Effector memory CD8-positive, alpha-beta T cell (primary cell): ENCODE results near the gene MACIR.

Source experiments
- ATAC-seq: fragments of 150-1000 bp; cut with Tn5 transposase; replicated peaks from 2 replicates; pipeline ENCODE4 v1.10.0; 2021; ENCODE audit warnings: mild to moderate bottlenecking, moderate library complexity
- DNase-seq, 3 experiments: peaks; one replicate each; pipeline ENCODE4 v3.0.0; 2021
- H3K27ac Mint-ChIP-seq, 2 donors: one replicate each; pipeline ENCODE4 v1.8.0; 2022; ENCODE audit warnings: mild to moderate bottlenecking in 2 of 2, mixed read lengths in 2 of 2, moderate library complexity in 2 of 2
- H3K27me3 Mint-ChIP-seq, 2 donors: one replicate each; pipeline ENCODE4 v1.8.0; 2022; ENCODE audit warnings: mixed read lengths in 2 of 2
- H3K36me3 Mint-ChIP-seq: one replicate; pipeline ENCODE4 v1.8.0; 2022; ENCODE audit warnings: mild to moderate bottlenecking, moderate library complexity, mixed read lengths; ENCODE audit not compliant: insufficient read depth
- H3K4me1 Mint-ChIP-seq, 2 donors: one replicate each; pipeline ENCODE4 v1.8.0; 2022; ENCODE audit warnings: low read depth in 2 of 2, mixed read lengths in 2 of 2
- H3K4me3 Mint-ChIP-seq, 2 donors: one replicate each; pipeline ENCODE4 v1.8.0; 2022; ENCODE audit warnings: mild to moderate bottlenecking in 2 of 2, mixed read lengths in 2 of 2, moderate library complexity in 2 of 2
- H3K9me3 Mint-ChIP-seq, 2 donors: one replicate each; pipeline ENCODE4 v1.8.0; 2022; ENCODE audit warnings: mixed read lengths in 2 of 2

Gene MACIR

GRCh38 chr5:103313056-103313455 lies 54.5 kb downstream of the MACIR start:
- H3K4me3 Mint-ChIP-seq, result no peak overlapping the region
- DNase-seq (no peak), ATAC-seq (no peak)
- peaks cover 23 to 24% of the 10 kb centered on the region in 2 donors for H3K27me3 Mint-ChIP-seq
- no peaks in the 10 kb centered on the region for H3K4me1 Mint-ChIP-seq
- no peaks in the 10 kb centered on the region for H3K36me3 Mint-ChIP-seq
- no peak overlapping the region for H3K27ac Mint-ChIP-seq
- H3K9me3 Mint-ChIP-seq, result no peaks in the 10 kb centered on the region

DNA sequence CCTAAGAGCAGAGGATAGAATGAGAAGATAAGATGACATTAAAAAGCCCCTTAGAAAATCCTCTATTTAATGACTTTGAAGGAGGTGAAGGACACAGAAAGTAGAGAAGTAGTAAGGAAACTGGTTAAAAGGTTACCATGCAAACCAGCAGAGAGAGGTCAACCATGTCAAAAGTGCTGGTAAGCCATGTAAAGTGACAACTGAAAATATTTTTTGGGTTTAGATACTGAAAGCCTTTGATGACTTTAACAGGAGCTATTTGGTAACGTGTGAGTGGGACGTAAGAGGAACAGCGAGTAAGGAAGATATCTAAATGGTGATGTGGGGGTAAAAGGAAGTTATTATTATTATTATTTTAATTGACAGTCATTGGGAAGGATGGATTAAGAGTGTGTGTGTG lies 56.9 kb downstream of the MACIR start:
- Mint-ChIP-seq H3K9me3 (no peaks in the 10 kb centered on the region), H3K4me1 (no peaks in the 10 kb centered on the region), H3K27ac (no peak overlapping the region), H3K4me3 (no peak overlapping the region), H3K36me3 (no peaks in the 10 kb centered on the region), H3K27me3 (peaks cover 23 to 24% of the 10 kb centered on the region in 2 donors)
- no peak for DNase-seq
- ATAC-seq, result no peak

- H3K27me3 Mint-ChIP-seq, result peaks cover 29 to 42% of the 10 kb centered on the region in 2 donors
- H3K4me3 Mint-ChIP-seq, result no peak overlapping the region
- H3K27ac Mint-ChIP-seq, result no peak overlapping the region
- H3K9me3 Mint-ChIP-seq, result no peaks in the 10 kb centered on the region
- no peak for ATAC-seq
- H3K4me1 Mint-ChIP-seq, result no peaks in the 10 kb centered on the region
- DNase-seq, result no peak
- no peaks in the 10 kb centered on the region for H3K36me3 Mint-ChIP-seq
These were observed 68.9 kb downstream of the MACIR start for GRCh38 chr5:103327451-103327850.

DNA sequence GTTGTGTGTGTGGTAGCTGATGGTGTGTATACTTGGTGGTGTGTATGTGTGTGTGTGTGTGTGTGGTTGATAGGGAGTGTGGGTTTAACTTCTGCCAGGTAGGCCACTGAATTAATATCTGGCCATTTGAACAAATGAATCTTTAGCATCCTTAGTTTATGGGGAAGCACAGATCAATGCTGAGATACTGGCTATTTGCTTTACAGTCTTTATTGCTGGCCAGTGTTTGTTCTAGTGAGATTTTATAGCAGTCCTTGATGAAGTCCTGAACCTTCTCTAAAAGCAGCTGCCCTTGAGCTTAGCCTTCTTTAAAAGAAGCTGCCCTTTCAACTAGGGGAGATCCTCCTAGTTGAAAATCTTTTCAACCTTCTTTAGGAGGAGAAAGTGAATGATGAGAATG lies 69.3 kb downstream of the MACIR start:
- no peaks in the 10 kb centered on the region for H3K4me1 Mint-ChIP-seq
- H3K36me3 Mint-ChIP-seq, result no peaks in the 10 kb centered on the region
- no peak overlapping the region for H3K27ac Mint-ChIP-seq
- H3K27me3 Mint-ChIP-seq, result peaks cover 29 to 41% of the 10 kb centered on the region in 2 donors
- H3K9me3 Mint-ChIP-seq, result no peaks in the 10 kb centered on the region
- DNase-seq (no peak), ATAC-seq (no peak)
- no peak overlapping the region for H3K4me3 Mint-ChIP-seq
